Right lobe of liver (tissue), 4 donors: ENCODE data around the gene CEP83.

Source experiments
- POLR2A ChIP-seq: fragments of 450-650 bp; IDR thresholded peaks from one replicate; pipeline ENCODE4 v1.6.1; 2017; ENCODE audit warnings: antibody characterized with exemption, mild to moderate bottlenecking
- TF ChIP-seq, protein P1 (sequence below), 4 donors: fragments of 200-600 bp in 3 of 4; fragments of 450-650 bp in 1 of 4; IDR thresholded peaks; one replicate each; pipeline versions ENCODE4 v1.5.1 to v1.8.0; 2016 to 2022; ENCODE audit warnings: antibody characterized with exemption in 4 of 4, mild to moderate bottlenecking in 2 of 4
- donor health status: DM: no; HTN: no; CAD: no.
- donor health status: DM: no; HTN: no; CAD: no.
- donor health status: DM: no; HTN: yes; CAD: no.

GRCh38 chr12:94305130-94305957 is 154.3 kb downstream of the CEP83 start:
- TF ChIP-seq, protein P1, sequence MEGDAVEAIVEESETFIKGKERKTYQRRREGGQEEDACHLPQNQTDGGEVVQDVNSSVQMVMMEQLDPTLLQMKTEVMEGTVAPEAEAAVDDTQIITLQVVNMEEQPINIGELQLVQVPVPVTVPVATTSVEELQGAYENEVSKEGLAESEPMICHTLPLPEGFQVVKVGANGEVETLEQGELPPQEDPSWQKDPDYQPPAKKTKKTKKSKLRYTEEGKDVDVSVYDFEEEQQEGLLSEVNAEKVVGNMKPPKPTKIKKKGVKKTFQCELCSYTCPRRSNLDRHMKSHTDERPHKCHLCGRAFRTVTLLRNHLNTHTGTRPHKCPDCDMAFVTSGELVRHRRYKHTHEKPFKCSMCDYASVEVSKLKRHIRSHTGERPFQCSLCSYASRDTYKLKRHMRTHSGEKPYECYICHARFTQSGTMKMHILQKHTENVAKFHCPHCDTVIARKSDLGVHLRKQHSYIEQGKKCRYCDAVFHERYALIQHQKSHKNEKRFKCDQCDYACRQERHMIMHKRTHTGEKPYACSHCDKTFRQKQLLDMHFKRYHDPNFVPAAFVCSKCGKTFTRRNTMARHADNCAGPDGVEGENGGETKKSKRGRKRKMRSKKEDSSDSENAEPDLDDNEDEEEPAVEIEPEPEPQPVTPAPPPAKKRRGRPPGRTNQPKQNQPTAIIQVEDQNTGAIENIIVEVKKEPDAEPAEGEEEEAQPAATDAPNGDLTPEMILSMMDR (IDR thresholded peaks at IDR 0.05) = no peak
- no peak for TF ChIP-seq POLR2A
